Calu3 (cell line): Measurements from ENCODE around the gene LMO2. TPM values are rescaled to one million over a fixed set of nuclear protein-coding genes. Genes with fewer than 3 reads are reported as not detected.
"Not testable (repeated sequence)": the region's sequence is repeated elsewhere in the genome, so short reads cannot be mapped to it uniquely, and the experiment has no call there.

Experiments
- BruUV-seq: library from RNA; stranded (reverse); fragments of 400-500 nt; replicated peaks from 2 replicates; lab custom pipeline; 2021; lab: Mats Ljungman, UMichigan
- CTCF ChIA-PET: fragments of 300-600 bp; sonication (Branson Sonifier 250); formaldehyde crosslinking; loops from one replicate; lab custom pipeline; 2022; ENCODE audit warnings: antibody characterized with exemption; lab: Charles Lee
- DNase-seq: peaks from one replicate; pipeline ENCODE4 v3.0.0; 2022
- H3K27ac Mint-ChIP-seq: one replicate; pipeline ENCODE4 v1.8.0; 2022; ENCODE audit warnings: mixed read lengths; ENCODE audit not compliant: unreplicated experiment
- H3K27me3 Mint-ChIP-seq: one replicate; pipeline ENCODE4 v1.8.0; 2022; ENCODE audit warnings: mixed read lengths; ENCODE audit not compliant: unreplicated experiment
- H3K36me3 Mint-ChIP-seq: one replicate; pipeline ENCODE4 v1.8.0; 2022; ENCODE audit warnings: mild to moderate bottlenecking, moderate library complexity, mixed read lengths; ENCODE audit not compliant: insufficient read depth, unreplicated experiment
- H3K4me1 Mint-ChIP-seq: one replicate; pipeline ENCODE4 v1.8.0; 2022; ENCODE audit warnings: mild to moderate bottlenecking, low read depth, mixed read lengths; ENCODE audit not compliant: unreplicated experiment
- H3K4me3 Mint-ChIP-seq: one replicate; pipeline ENCODE4 v1.8.0; 2022; ENCODE audit warnings: mild to moderate bottlenecking, low read depth, moderate library complexity, mixed read lengths; ENCODE audit not compliant: unreplicated experiment
- H3K9me3 Mint-ChIP-seq: one replicate; pipeline ENCODE4 v1.8.0; 2022; ENCODE audit warnings: low read depth, mixed read lengths; ENCODE audit not compliant: unreplicated experiment
- intact Hi-C: fragments of 100-400 bp; cut with micrococcal nuclease; formaldehyde crosslinking; loops from one replicate; pipeline ENCODE4 v1.10.0; 2022; ENCODE audit not compliant: unreplicated experiment
- total RNA-seq: library from RNA; stranded (reverse); gene quantifications from 2 replicates; pipeline ENCODE4 v1.2.3, GENCODE V29; 2022
- TF ChIP-seq, protein P1 (sequence below): fragments of 200-600 bp; IDR thresholded peaks from one replicate; pipeline ENCODE4 v1.8.0; 2022; ENCODE audit warnings: antibody characterized with exemption; ENCODE audit not compliant: unreplicated experiment

LMO2 gene
- total RNA-seq, 1 experiment from 2014 or later, result 0.38 TPM

- intact Hi-C loops, result no loop called here
- Mint-ChIP-seq H3K27ac (no peak overlapping the region), H3K36me3 (no peaks in the 10 kb centered on the region), H3K4me1 (no peaks in the 10 kb centered on the region), H3K27me3 (peaks cover 98% of the 10 kb centered on the region), H3K9me3 (no peaks in the 10 kb centered on the region), H3K4me3 (no peak overlapping the region)
- no peak for DNase-seq
- CTCF ChIA-PET, result interaction anchor here (0.6 kb wide), 1 partner anchor 127 kb away, joined by 4 read pairs; the partner anchor contains the start of gene CAPRIN1
- BruUV-seq, result no TSS peak
- TF ChIP-seq, protein P1, sequence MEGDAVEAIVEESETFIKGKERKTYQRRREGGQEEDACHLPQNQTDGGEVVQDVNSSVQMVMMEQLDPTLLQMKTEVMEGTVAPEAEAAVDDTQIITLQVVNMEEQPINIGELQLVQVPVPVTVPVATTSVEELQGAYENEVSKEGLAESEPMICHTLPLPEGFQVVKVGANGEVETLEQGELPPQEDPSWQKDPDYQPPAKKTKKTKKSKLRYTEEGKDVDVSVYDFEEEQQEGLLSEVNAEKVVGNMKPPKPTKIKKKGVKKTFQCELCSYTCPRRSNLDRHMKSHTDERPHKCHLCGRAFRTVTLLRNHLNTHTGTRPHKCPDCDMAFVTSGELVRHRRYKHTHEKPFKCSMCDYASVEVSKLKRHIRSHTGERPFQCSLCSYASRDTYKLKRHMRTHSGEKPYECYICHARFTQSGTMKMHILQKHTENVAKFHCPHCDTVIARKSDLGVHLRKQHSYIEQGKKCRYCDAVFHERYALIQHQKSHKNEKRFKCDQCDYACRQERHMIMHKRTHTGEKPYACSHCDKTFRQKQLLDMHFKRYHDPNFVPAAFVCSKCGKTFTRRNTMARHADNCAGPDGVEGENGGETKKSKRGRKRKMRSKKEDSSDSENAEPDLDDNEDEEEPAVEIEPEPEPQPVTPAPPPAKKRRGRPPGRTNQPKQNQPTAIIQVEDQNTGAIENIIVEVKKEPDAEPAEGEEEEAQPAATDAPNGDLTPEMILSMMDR, result no peak
These were observed 32.5 kb upstream of the LMO2 start for GRCh38 chr11:33924341-33924740.

DNA sequence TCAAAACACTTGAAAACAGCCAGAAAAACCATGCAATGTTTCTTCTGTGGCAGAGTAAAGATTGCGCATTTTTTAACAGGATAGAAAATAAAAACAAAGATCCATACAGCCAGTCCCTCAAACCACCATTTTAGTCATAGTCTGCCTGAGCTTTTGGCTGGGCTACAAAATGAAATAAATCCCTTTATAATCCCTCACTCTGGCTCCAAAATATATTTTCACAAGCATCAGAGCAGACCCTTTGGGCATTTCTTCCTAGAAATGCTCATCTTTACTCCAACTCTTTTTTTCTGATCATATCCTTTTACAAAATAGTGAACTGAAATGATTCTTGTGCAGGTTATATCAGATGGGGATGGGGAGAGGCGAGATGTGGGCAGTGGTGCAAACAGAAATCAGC, 31.8 kb upstream of the LMO2 start:
- no peaks in the 10 kb centered on the region for H3K9me3 Mint-ChIP-seq
- BruUV-seq, result no TSS peak

GRCh38 chr11:33920838-33921613, 29.1 kb upstream of the LMO2 start:
- Mint-ChIP-seq H3K9me3 (no peaks in the 10 kb centered on the region), H3K4me1 (no peaks in the 10 kb centered on the region), H3K36me3 (no peaks in the 10 kb centered on the region), H3K4me3 (no peak overlapping the region), H3K27ac (no peak overlapping the region), H3K27me3 (peaks cover 87% of the 10 kb centered on the region)
- no TSS peak for BruUV-seq
- intact Hi-C loops, result no loop called here
- TF ChIP-seq, protein P1, result no peak
- CTCF ChIA-PET, result no interaction called here
- no peak for DNase-seq

More for the DNA sequence above, 31.8 kb upstream of the LMO2 start:
- H3K27ac Mint-ChIP-seq, result no peak overlapping the region
- no peak for DNase-seq
- no peaks in the 10 kb centered on the region for H3K4me1 Mint-ChIP-seq
- H3K27me3 Mint-ChIP-seq, result peaks cover 92% of the 10 kb centered on the region
- H3K36me3 Mint-ChIP-seq, result no peaks in the 10 kb centered on the region
- intact Hi-C loops, result no loop called here
- TF ChIP-seq, protein P1, result no peak
- H3K4me3 Mint-ChIP-seq, result no peak overlapping the region
- CTCF ChIA-PET, result interaction anchor here (0.6 kb wide), 1 partner anchor 128 kb away, joined by 4 read pairs; the partner anchor contains the start of gene CAPRIN1

DNA sequence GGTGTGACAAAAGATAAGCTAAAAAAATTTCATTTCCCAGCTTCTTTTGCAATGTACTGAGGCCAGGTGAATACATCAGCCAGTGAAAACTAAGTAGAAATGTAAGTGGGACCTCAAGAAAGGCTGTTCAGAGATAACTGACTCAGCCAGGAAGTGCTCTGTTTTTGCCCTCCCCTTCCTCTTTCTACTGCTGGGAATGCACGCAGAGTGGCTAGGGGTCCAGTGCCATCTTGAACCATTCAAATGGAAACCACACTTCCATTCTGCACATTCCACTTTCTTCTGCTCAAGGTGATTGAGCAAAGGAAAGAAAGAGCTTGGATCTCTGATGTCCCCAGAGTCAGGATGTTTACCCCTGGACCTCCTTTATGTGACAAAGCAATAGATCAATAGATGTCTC, 27.8 kb upstream of the LMO2 start:
- BruUV-seq, result no TSS peak
- Mint-ChIP-seq H3K4me1 (no peaks in the 10 kb centered on the region), H3K36me3 (no peaks in the 10 kb centered on the region), H3K27ac (no peak overlapping the region), H3K9me3 (no peaks in the 10 kb centered on the region), H3K27me3 (peaks cover 84% of the 10 kb centered on the region), H3K4me3 (no peak overlapping the region)
- TF ChIP-seq, protein P1, result no peak
- intact Hi-C loops, result no loop called here
- CTCF ChIA-PET, result no interaction called here
- DNase-seq, result no peak

- DNase-seq, intact Hi-C loops, H3K36me3 Mint-ChIP-seq, H3K4me1 Mint-ChIP-seq, BruUV-seq, H3K4me3 Mint-ChIP-seq, H3K27ac Mint-ChIP-seq, H3K9me3 Mint-ChIP-seq: not testable (repeated sequence)
- peaks cover 81% of the 10 kb centered on the region for H3K27me3 Mint-ChIP-seq
- CTCF ChIA-PET, result interaction anchor here (0.8 kb wide), 1 partner anchor 22 kb away, joined by 3 read pairs; no protein-coding TSS in a partner anchor
These were observed 25.5 kb upstream of the LMO2 start for GRCh38 chr11:33917402-33917801.
